B cell (primary cell): ENCODE measurements around the gene CA5A. TPM values are rescaled to one million over a fixed set of nuclear protein-coding genes. Genes with fewer than 3 reads are reported as not detected.

ENCODE experiments used
- ATAC-seq: fragments of 200-7000 bp; cut with Tn5 transposase; one replicate; pipeline ENCODE4 v1.10.0; 2021; ENCODE audit warnings: low read depth, mild to moderate bottlenecking, moderate number of reproducible peaks, moderate library complexity
- CTCF ChIA-PET: fragments of 350-600 bp; sonication (Branson Sonifier 250); formaldehyde crosslinking; loops from one replicate; lab custom pipeline; 2021; ENCODE audit warnings: antibody characterized with exemption, inconsistent platforms; lab: Charles Lee
- POLR2A ChIA-PET: fragments of 350-600 bp; sonication (Branson Sonifier 250); formaldehyde crosslinking; loops from one replicate; lab custom pipeline; 2021; ENCODE audit warnings: antibody characterized with exemption; lab: Charles Lee
- DNase-seq: peaks from one replicate; pipeline ENCODE4 v3.0.0; 2013
- H2AFZ ChIP-seq: 2 replicates; pipeline ENCODE4 v1.6.1; 2012; ENCODE audit warnings: mild to moderate bottlenecking, low read depth, low read length; ENCODE audit not compliant: insufficient read depth, poor library complexity, severe bottlenecking
- H3K27ac ChIP-seq, 2 donors: 1 replicate in 1 of 2; 2 replicates in 1 of 2; pipeline ENCODE4 v1.5.1; 2012 to 2013; ENCODE audit warnings: low read length in 2 of 2, mild to moderate bottlenecking in 2 of 2, moderate library complexity in 1 of 2
- H3K27me3 ChIP-seq, 4 experiments: fragments of 200-600 bp in 1 of 4; sonication (generic) in 1 of 4; replicated peaks in 1 of 4; 1 replicate in 2 of 4; 2 replicates in 2 of 4; pipeline versions ENCODE4 v1.6.1 to v1.7.0; 2013 to 2016; ENCODE audit warnings: low read length in 3 of 4, mild to moderate bottlenecking in 2 of 4, mixed read lengths in 1 of 4, moderate library complexity in 1 of 4; ENCODE audit not compliant: insufficient read depth in 4 of 4, control insufficient read depth in 3 of 4; ENCODE audit errors: control extremely low read depth in 1 of 4
- H3K36me3 ChIP-seq, 2 experiments: replicated peaks in 1 of 2; 1 replicate in 1 of 2; 2 replicates in 1 of 2; pipeline versions ENCODE4 v1.6.1 to v1.7.1; 2013; ENCODE audit warnings: low read length in 1 of 2; ENCODE audit not compliant: insufficient read depth in 2 of 2, control insufficient read depth in 1 of 2; ENCODE audit errors: control extremely low read depth in 1 of 2, extremely low read depth in 1 of 2
- H3K4me1 ChIP-seq, 2 donors: fragments of 200-600 bp in 1 of 2; sonication (generic) in 1 of 2; 1 replicate in 1 of 2; 2 replicates in 1 of 2; pipeline versions ENCODE4 v1.5.1 to v1.6.1; 2013 to 2017; ENCODE audit warnings: low read length in 2 of 2; ENCODE audit not compliant: control insufficient read depth in 2 of 2, insufficient read depth in 2 of 2
- H3K4me2 ChIP-seq: replicated peaks from 2 replicates; pipeline ENCODE3; 2012; ENCODE audit warnings: mild to moderate bottlenecking, low read depth, low read length; ENCODE audit not compliant: poor library complexity, severe bottlenecking
- H3K4me3 ChIP-seq, 5 experiments: fragments of 200-600 bp in 1 of 5; sonication (generic) in 1 of 5; 1 replicate in 3 of 5; 2 replicates in 2 of 5; pipeline versions ENCODE4 v1.5.1 to v1.7.0; 2011 to 2016; ENCODE audit warnings: low read length in 4 of 5, mild to moderate bottlenecking in 4 of 5, low read depth in 2 of 5, control low read depth in 1 of 5, moderate library complexity in 1 of 5; ENCODE audit not compliant: insufficient read depth in 1 of 5; ENCODE audit errors: control extremely low read depth in 1 of 5, extremely low read depth in 1 of 5
- H3K79me2 ChIP-seq: fragments of 200-600 bp; sonication (generic); one replicate; pipeline ENCODE4 v1.6.0; 2016; ENCODE audit warnings: low read length; ENCODE audit not compliant: control insufficient read depth, insufficient read depth
- H3K9ac ChIP-seq: fragments of 200-600 bp; sonication (generic); 2 replicates; pipeline ENCODE4 v1.6.1; 2017; ENCODE audit warnings: mild to moderate bottlenecking, low read length, moderate library complexity
- H3K9me3 ChIP-seq, 3 donors: one replicate each; pipeline versions ENCODE4 v1.6.1 to v1.7.1; 2013; ENCODE audit warnings: low read length in 2 of 3; ENCODE audit not compliant: control insufficient read depth in 2 of 3, insufficient read depth in 1 of 3; ENCODE audit errors: control extremely low read depth in 1 of 3
- H4K20me1 ChIP-seq: 2 replicates; pipeline ENCODE4 v1.6.0; 2012; ENCODE audit warnings: mild to moderate bottlenecking, low read length; ENCODE audit not compliant: insufficient read depth, control insufficient read depth, poor library complexity, severe bottlenecking
- H3K27ac Mint-ChIP-seq: one replicate; pipeline ENCODE4 v1.8.0; 2021; ENCODE audit warnings: mixed read lengths
- H3K27me3 Mint-ChIP-seq: one replicate; pipeline ENCODE4 v1.8.0; 2021; ENCODE audit warnings: mixed read lengths
- H3K4me1 Mint-ChIP-seq: one replicate; pipeline ENCODE4 v1.8.0; 2021; ENCODE audit warnings: mixed read lengths
- H3K4me3 Mint-ChIP-seq: one replicate; pipeline ENCODE4 v1.8.0; 2021; ENCODE audit warnings: mixed read lengths
- H3K9me3 Mint-ChIP-seq: one replicate; pipeline ENCODE4 v1.8.0; 2022; ENCODE audit warnings: mixed read lengths; ENCODE audit not compliant: insufficient read depth
- CTCF ChIP-seq: fragments of 200-600 bp; IDR thresholded peaks from one replicate; pipeline ENCODE4 v1.8.0; 2022; ENCODE audit warnings: antibody characterized with exemption, mild to moderate bottlenecking
- EZH2 ChIP-seq: IDR thresholded peaks from 2 replicates; pipeline ENCODE4 v1.6.1; 2012; ENCODE audit warnings: borderline replicate concordance, low read depth, mild to moderate bottlenecking, moderate library complexity, low read length; ENCODE audit not compliant: insufficient read depth, poor library complexity, severe bottlenecking
- WGBS: methylation state at CpG from one replicate; pipeline ENCODE4 v1.1.5; 2013; ENCODE audit warnings: missing lambda C conversion rate; ENCODE audit not compliant: insufficient coverage; 5-methylcytosine and 5-hydroxymethylcytosine counted together
- intact Hi-C: fragments of 100-400 bp; cut with micrococcal nuclease; formaldehyde crosslinking; loops from one replicate; pipeline ENCODE4 v1.10.0; 2022
- polyA plus RNA-seq: library from polyadenylated mRNA; depleted of rRNA; stranded (reverse); fragments of >200 nt; gene quantifications from 2 replicates; pipeline ENCODE4 v1.2.3, GENCODE V29; 2012
- total RNA-seq, 2 donors: library from RNA; stranded (reverse); fragments of 120-200 nt in 1 of 2; gene quantifications; 1 replicate in 1 of 2; 2 replicates in 1 of 2; pipeline versions ENCODE4 v1.2.3 to v1.2.4, GENCODE V29; 2013 to 2022

CA5A gene
- total and polyA plus RNA-seq, 2 donors (not counting 1 experiment from before 2014, with no cell fraction given), result 0.27 TPM; not detected in 1

DNA sequence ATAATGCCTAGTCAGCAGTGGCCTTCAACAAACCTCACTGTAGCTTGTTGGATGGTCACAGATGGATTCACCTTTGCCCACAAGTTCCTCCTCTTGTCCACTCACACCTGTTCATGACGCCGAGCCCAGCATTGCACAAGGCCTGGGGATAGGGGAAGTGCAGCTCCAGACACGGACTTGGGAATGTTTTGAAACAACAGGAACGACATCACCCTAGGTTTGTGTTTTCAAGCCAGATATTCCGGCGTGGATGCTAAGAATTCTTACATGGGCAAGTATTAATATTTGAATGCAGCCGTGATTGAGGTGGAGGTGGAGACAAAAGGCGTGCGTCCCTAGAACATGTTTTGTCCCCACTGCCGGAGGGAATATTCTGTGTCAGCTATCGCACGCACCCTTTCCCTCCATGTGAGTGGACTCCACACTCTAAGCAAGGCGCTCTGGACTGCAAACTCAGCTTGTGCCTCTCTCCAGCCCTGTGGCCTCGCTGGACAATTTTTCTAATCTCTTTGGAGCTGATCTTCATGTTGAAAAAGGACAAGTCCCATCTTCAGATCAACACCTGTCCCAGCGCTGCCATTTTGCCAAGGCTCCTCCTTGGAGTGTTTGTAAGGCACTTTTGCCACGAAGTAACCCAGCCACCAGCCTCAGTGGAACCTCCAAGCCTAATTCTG, 12.9 kb upstream of the CA5A start:
- no peaks in the 10 kb centered on the region for H3K9me3 Mint-ChIP-seq
- H3K4me1 Mint-ChIP-seq, result peaks cover 56% of the 10 kb centered on the region
- Histone ChIP-seq H3K27ac (no peak overlapping the region), H3K4me1 (peaks cover 40 to 59% of the 10 kb centered on the region in 2 donors), H4K20me1 (no peaks in the 10 kb centered on the region), H2AFZ (peak overlapping the region; percentile 13), H3K4me3 (no peak overlapping the region), H3K9me3 (no peaks in the 10 kb centered on the region), H3K9ac (no peak overlapping the region), H3K4me2 (no peak overlapping the region), H3K27me3 (no peaks in the 10 kb centered on the region), H3K36me3 (peaks cover 0 to 11% of the 10 kb centered on the region in 2 experiments), H3K79me2 (peaks cover 26% of the 10 kb centered on the region)
- 93% methylated on average over 14 of the region's 16 CpGs for WGBS
- ATAC-seq (no peak), DNase-seq (peak; percentile 51)
- no peaks in the 10 kb centered on the region for H3K27me3 Mint-ChIP-seq
- peak overlapping the region; percentile 61 for H3K4me3 Mint-ChIP-seq
- POLR2A ChIA-PET, result no interaction called here
- H3K27ac Mint-ChIP-seq, result peak overlapping the region; percentile 97
- TF ChIP-seq EZH2 (no peak), CTCF (no peak)
- intact Hi-C loops, result no loop called here
- CTCF ChIA-PET, result interaction anchor here (1.0 to 1.2 kb wide), 5 partner anchors 12 to 612 kb away, joined by 3 to 5 read pairs (median 3); partner anchors contain the start of gene KLHDC4

GRCh38 chr16:87948735-87949070, 12.4 kb upstream of the CA5A start:
- Mint-ChIP-seq H3K27me3 (no peaks in the 10 kb centered on the region), H3K27ac (peak overlapping the region; percentile 97), H3K9me3 (no peaks in the 10 kb centered on the region), H3K4me3 (peak overlapping the region; percentile 80), H3K4me1 (peaks cover 51% of the 10 kb centered on the region)
- Histone ChIP-seq H3K9me3 (no peaks in the 10 kb centered on the region), H3K9ac (no peak overlapping the region), H4K20me1 (no peaks in the 10 kb centered on the region), H3K79me2 (peaks cover 21% of the 10 kb centered on the region), H2AFZ (peak overlapping the region; percentile 13), H3K36me3 (peaks cover 0 to 7% of the 10 kb centered on the region in 2 experiments), H3K27ac (peak overlapping the region in 1 of 2 donors; percentile 58), H3K4me1 (peaks cover 35 to 54% of the 10 kb centered on the region in 2 donors), H3K27me3 (no peaks in the 10 kb centered on the region), H3K4me2 (no peak overlapping the region), H3K4me3 (no peak overlapping the region)
- 100% methylated on average over 2 of the region's 5 CpGs for WGBS
- TF ChIP-seq CTCF (no peak), EZH2 (no peak)
- ATAC-seq, result no peak
- intact Hi-C loops, result no loop called here
- DNase-seq, result no peak
- CTCF ChIA-PET, result interaction anchor here (0.7 to 1.5 kb wide), 8 partner anchors 12 to 613 kb away, joined by 3 to 5 read pairs (median 3); partner anchors contain the start of gene KLHDC4
- POLR2A ChIA-PET, result interaction anchor here (1.0 kb wide), 1 partner anchor 22 kb away, joined by 3 read pairs; no protein-coding TSS in a partner anchor
